PC-9 (cell line): ENCODE results near the gene NUDT6. TPM values are rescaled to one million over a fixed set of nuclear protein-coding genes. Genes with fewer than 3 reads are reported as not detected.

ENCODE experiments used
- BruUV-seq: library from RNA; stranded (reverse); fragments of 400-500 nt; replicated peaks from 2 replicates; lab custom pipeline; 2021; lab: Mats Ljungman, UMichigan
- CTCF ChIA-PET: fragments of 300-600 bp; sonication (Branson Sonifier 250); formaldehyde crosslinking; loops from one replicate; lab custom pipeline; 2022; ENCODE audit warnings: antibody characterized with exemption; lab: Charles Lee
- POLR2A ChIA-PET: fragments of 300-600 bp; sonication (Branson Sonifier 250); formaldehyde crosslinking; loops from one replicate; lab custom pipeline; 2022; ENCODE audit warnings: antibody characterized with exemption; ENCODE audit not compliant: unreplicated experiment; lab: Charles Lee
- DNase-seq, 2 experiments: peaks; one replicate each; pipeline versions ENCODE4 v3.0.0 to v3.0.0-alpha.2; 2015 to 2022; ENCODE audit warnings: mixed read lengths in 1 of 2
- H2AFZ ChIP-seq: fragments of 200-600 bp; sonication (generic); 2 replicates; pipeline ENCODE4 v1.8.1; 2017; ENCODE audit warnings: antibody characterized with exemption
- H3F3A ChIP-seq: fragments of 200-600 bp; sonication (generic); 2 replicates; pipeline ENCODE4 v1.8.1; 2017; ENCODE audit warnings: antibody characterized with exemption, mild to moderate bottlenecking, low read depth; ENCODE audit not compliant: insufficient read depth
- H3K27ac ChIP-seq: fragments of 200-600 bp; sonication (generic); 2 replicates; pipeline ENCODE4 v1.6.1; 2016; ENCODE audit warnings: mixed run types
- H3K27me3 ChIP-seq: fragments of 200-600 bp; sonication (generic); 2 replicates; pipeline ENCODE4 v1.6.1; 2016; ENCODE audit warnings: low read depth, mixed run types; ENCODE audit not compliant: insufficient read depth
- H3K36me3 ChIP-seq: fragments of 200-600 bp; sonication (generic); 2 replicates; pipeline ENCODE4 v1.6.1; 2016; ENCODE audit warnings: low read depth, mixed run types
- H3K4me1 ChIP-seq: fragments of 200-600 bp; sonication (generic); replicated peaks from 2 replicates; pipeline ENCODE4 v1.6.1; 2016; ENCODE audit warnings: mixed run types; ENCODE audit not compliant: insufficient read depth
- H3K4me2 ChIP-seq: fragments of 200-600 bp; sonication (generic); 2 replicates; pipeline ENCODE4 v1.6.1; 2017; ENCODE audit warnings: mixed run types
- H3K4me3 ChIP-seq: fragments of 200-600 bp; sonication (generic); 2 replicates; pipeline ENCODE4 v1.6.1; 2016; ENCODE audit warnings: mixed run types
- H3K79me2 ChIP-seq: fragments of 200-600 bp; sonication (generic); 2 replicates; pipeline ENCODE4 v1.6.1; 2017; ENCODE audit warnings: low read depth, mixed run types
- H3K9me2 ChIP-seq: fragments of 200-600 bp; sonication (generic); 2 replicates; pipeline ENCODE4 v1.8.1; 2017; ENCODE audit warnings: mild to moderate bottlenecking; ENCODE audit not compliant: insufficient read depth
- H3K9me3 ChIP-seq: fragments of 200-600 bp; sonication (generic); 2 replicates; pipeline ENCODE4 v1.8.1; 2016; ENCODE audit warnings: low read depth; ENCODE audit not compliant: insufficient read depth
- H4K20me1 ChIP-seq: fragments of 200-600 bp; sonication (generic); 2 replicates; pipeline ENCODE4 v1.8.1; 2017; ENCODE audit not compliant: insufficient read depth
- CTCF ChIP-seq: fragments of 200-600 bp; sonication (generic); conservative IDR thresholded peaks from 2 replicates; pipeline ENCODE4 v1.6.1; 2017; ENCODE audit warnings: mixed run types, antibody characterized with exemption, mild to moderate bottlenecking, moderate library complexity
- EZH2 ChIP-seq: fragments of 200-600 bp; sonication (generic); IDR thresholded peaks from 2 replicates; pipeline ENCODE4 v1.8.0; 2017; ENCODE audit warnings: antibody characterized with exemption, low read depth
- intact Hi-C: fragments of 100-400 bp; cut with micrococcal nuclease; formaldehyde crosslinking; loops from one replicate; pipeline ENCODE4 v1.10.0; 2022; ENCODE audit not compliant: unreplicated experiment
- total RNA-seq: library from RNA; stranded (reverse); gene quantifications from 2 replicates; pipeline ENCODE4 v1.2.3, GENCODE V29; 2021

NUDT6 gene
- total RNA-seq, 1 experiment from 2014 or later, result 13.8 TPM

- CTCF ChIA-PET, result no interaction called here
- intact Hi-C loops, result no loop called here
- no peaks in the 10 kb centered on the region for H4K20me1 ChIP-seq
- no peaks in the 10 kb centered on the region for H3K4me1 ChIP-seq
- no peak overlapping the region for H2AFZ ChIP-seq
- no peaks in the 10 kb centered on the region for H3K27me3 ChIP-seq
- 0 out of 2 replicates have a peak, but pooled peaks cover 6% of the 10 kb centered on the region for H3K9me2 ChIP-seq
- H3F3A ChIP-seq, result no peaks in the 10 kb centered on the region
- H3K4me3 ChIP-seq, result no peak overlapping the region
- H3K36me3 ChIP-seq, result no peaks in the 10 kb centered on the region
- no peaks in the 10 kb centered on the region for H3K79me2 ChIP-seq
- TF ChIP-seq EZH2 (no peak), CTCF (no peak)
- no peak overlapping the region for H3K27ac ChIP-seq
- POLR2A ChIA-PET, result no interaction called here
- no peaks in the 10 kb centered on the region for H3K9me3 ChIP-seq
- H3K4me2 ChIP-seq, result no peak overlapping the region
- no peak for DNase-seq
- no TSS peak for BruUV-seq
Measured at GRCh38 chr4:122842984-122843531, 79.3 kb downstream of the NUDT6 start.

Other genes starting within 250 kb of the NUDT6 start
- gene BBS12, start 189.9 kb downstream of the NUDT6 start, total RNA-seq, result 2.9 and 4.9 TPM in 2 replicates
- gene FGF2, start 95.8 kb downstream of the NUDT6 start, total RNA-seq, result 1.4 and 2.1 TPM in 2 replicates